ENCODE data around the gene C2orf92.

DNA sequence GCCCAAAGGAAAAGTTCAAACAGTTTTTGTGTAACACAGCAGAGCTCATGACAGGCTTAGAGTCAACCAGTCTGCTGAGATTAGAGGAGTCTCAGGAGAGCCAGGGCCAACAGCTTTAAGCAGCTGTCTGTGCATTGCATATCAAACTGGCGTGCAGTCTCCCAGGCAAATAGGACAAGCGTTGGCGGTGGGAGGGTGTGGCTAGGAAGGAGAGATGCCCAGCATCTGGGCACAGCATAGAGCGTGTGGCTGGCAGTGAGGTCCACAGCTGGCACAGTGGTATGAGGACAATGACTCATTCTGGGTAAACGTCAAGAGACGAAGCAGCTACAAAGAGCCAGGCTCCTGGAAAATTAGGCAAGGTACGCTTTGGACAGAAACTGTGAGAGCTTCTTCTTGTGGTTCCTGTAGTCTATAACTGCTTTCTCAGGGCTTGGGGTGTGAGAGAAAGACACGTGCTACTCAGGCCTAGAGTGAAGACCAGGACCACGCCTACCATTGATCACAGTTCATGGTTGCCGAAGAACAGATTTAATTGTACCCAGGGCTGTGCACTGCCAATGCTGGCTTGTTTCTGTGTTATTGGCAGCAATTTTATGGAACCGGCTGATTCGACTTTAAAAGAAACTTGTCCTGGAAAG is 58.7 kb downstream of the C2orf92 start:
- TF ChIP-seq, protein P1, sequence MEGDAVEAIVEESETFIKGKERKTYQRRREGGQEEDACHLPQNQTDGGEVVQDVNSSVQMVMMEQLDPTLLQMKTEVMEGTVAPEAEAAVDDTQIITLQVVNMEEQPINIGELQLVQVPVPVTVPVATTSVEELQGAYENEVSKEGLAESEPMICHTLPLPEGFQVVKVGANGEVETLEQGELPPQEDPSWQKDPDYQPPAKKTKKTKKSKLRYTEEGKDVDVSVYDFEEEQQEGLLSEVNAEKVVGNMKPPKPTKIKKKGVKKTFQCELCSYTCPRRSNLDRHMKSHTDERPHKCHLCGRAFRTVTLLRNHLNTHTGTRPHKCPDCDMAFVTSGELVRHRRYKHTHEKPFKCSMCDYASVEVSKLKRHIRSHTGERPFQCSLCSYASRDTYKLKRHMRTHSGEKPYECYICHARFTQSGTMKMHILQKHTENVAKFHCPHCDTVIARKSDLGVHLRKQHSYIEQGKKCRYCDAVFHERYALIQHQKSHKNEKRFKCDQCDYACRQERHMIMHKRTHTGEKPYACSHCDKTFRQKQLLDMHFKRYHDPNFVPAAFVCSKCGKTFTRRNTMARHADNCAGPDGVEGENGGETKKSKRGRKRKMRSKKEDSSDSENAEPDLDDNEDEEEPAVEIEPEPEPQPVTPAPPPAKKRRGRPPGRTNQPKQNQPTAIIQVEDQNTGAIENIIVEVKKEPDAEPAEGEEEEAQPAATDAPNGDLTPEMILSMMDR (conservative IDR thresholded peaks at IDR 0.05): no peak
- TF ChIP-seq EZH2 (IDR thresholded peaks at IDR 0.05; ENCODE audit: low read depth): no peak
